HepG2 (cell line): ENCODE measurements around the gene EFNA2. TPM values are rescaled to one million over a fixed set of nuclear protein-coding genes. Genes with fewer than 3 reads are reported as not detected.
A peak's percentile ranks its signal among the peaks of the same experiment; 100 is the strongest.

Experiments used
- EP300 ChIP-seq, 3 experiments: sonication (generic) in 1 of 3; formaldehyde crosslinking in 1 of 3; IDR thresholded peaks; 2 replicates each; pipeline versions ENCODE4 v1.5.1 to v1.6.1; 2011 to 2020; ENCODE audit warnings: low read depth in 2 of 3, low read length in 2 of 3, borderline replicate concordance in 1 of 3, improper control_type of control experiment in 1 of 3, mild to moderate bottlenecking in 1 of 3, missing genetic modification reagents in 1 of 3, moderate library complexity in 1 of 3
- FOXP1 ChIP-seq, 2 experiments: fragments of 450-650 bp in 1 of 2; IDR thresholded peaks; 2 replicates each; pipeline ENCODE4 v1.6.1; 2017 to 2018; ENCODE audit warnings: antibody characterized with exemption in 1 of 2
- GATAD1 ChIP-seq: IDR thresholded peaks from 2 replicates; pipeline ENCODE4 v1.6.1; 2016; ENCODE audit warnings: missing genetic modification reagents, missing compliant biosample characterization
- JUN ChIP-seq: sonication (generic); formaldehyde crosslinking; IDR thresholded peaks from 2 replicates; pipeline ENCODE4 v1.4.0; 2020; ENCODE audit warnings: mild to moderate bottlenecking, missing genetic modification reagents
- LCORL ChIP-seq, 2 experiments: fragments of 450-650 bp in 1 of 2; sonication (generic) in 1 of 2; formaldehyde crosslinking in 1 of 2; IDR thresholded peaks; 2 replicates each; pipeline versions ENCODE4 v1.5.0 to v1.6.1; 2017 to 2020; ENCODE audit warnings: antibody characterized with exemption in 1 of 2, missing genetic modification reagents in 1 of 2
- NR2F6 ChIP-seq, 2 experiments: IDR thresholded peaks; 2 replicates each; pipeline ENCODE4 v1.6.1; 2016; ENCODE audit warnings: antibody characterized with exemption in 1 of 2, mild to moderate bottlenecking in 1 of 2
- PITX1 ChIP-seq: sonication (generic); formaldehyde crosslinking; IDR thresholded peaks from 2 replicates; pipeline ENCODE4 v1.5.1; 2020; ENCODE audit warnings: mild to moderate bottlenecking, missing genetic modification reagents
- SIN3B ChIP-seq: fragments of 150-350 bp; IDR thresholded peaks from 2 replicates; pipeline ENCODE4 v1.6.1; 2014; ENCODE audit warnings: low read length
- SMC3 ChIP-seq: IDR thresholded peaks from 2 replicates; pipeline ENCODE4 v1.6.1; 2011; ENCODE audit warnings: low read length, improper control_type of control experiment
- ZNF460 ChIP-seq: sonication (generic); formaldehyde crosslinking; IDR thresholded peaks from 2 replicates; pipeline ENCODE4 v1.5.1; 2020; ENCODE audit warnings: missing genetic modification reagents, mild to moderate bottlenecking, borderline replicate concordance
- ZNF546 ChIP-seq: sonication (generic); formaldehyde crosslinking; conservative IDR thresholded peaks from 2 replicates; pipeline ENCODE4 v1.8.1; 2023; ENCODE audit warnings: mild to moderate bottlenecking, missing genetic modification reagents
- ZNF713 ChIP-seq: sonication (generic); formaldehyde crosslinking; IDR thresholded peaks from 2 replicates; pipeline ENCODE4 v1.4.0; 2020; ENCODE audit warnings: mild to moderate bottlenecking, missing genetic modification reagents
- ZNF782 ChIP-seq: sonication (generic); formaldehyde crosslinking; IDR thresholded peaks from 2 replicates; pipeline ENCODE4 v1.4.0; 2020; ENCODE audit warnings: missing genetic modification reagents, mild to moderate bottlenecking, borderline replicate concordance
- polyA plus RNA-seq, 8 experiments: library from polyadenylated mRNA; depleted of rRNA in 3 of 8; stranded (reverse) in 7 of 8; unstranded in 1 of 8; fragments of >200 nt; fragmentation: Illumina TruSeq in 4 of 8; extraction: Trizol in 4 of 8; gene quantifications; 2 replicates each; pipeline versions ENCODE4 v1.2.1 to v1.2.3, GENCODE V29; 2011 to 2016; ENCODE audit warnings: low read depth in 4 of 8, missing spikeins in 1 of 8, mixed read lengths in 1 of 8; ENCODE audit not compliant: insufficient read depth in 1 of 8
- total RNA-seq, 5 experiments: library from RNA; depleted of rRNA; stranded (reverse); fragments of >200 nt; fragmentation: Illumina TruSeq; extraction: Trizol; gene quantifications; 2 replicates each; pipeline ENCODE4 v1.2.3, GENCODE V29; 2016; ENCODE audit warnings: low read depth in 1 of 5
- TF ChIP-seq, protein P1 (sequence below): fragments of 450-650 bp; IDR thresholded peaks from 2 replicates; pipeline ENCODE4 v1.6.1; 2016
- TF ChIP-seq, protein P2 (sequence below): sonication (generic); formaldehyde crosslinking; IDR thresholded peaks from 2 replicates; pipeline ENCODE4 v1.4.0; 2020; ENCODE audit warnings: missing genetic modification reagents
- TF ChIP-seq, protein P3 (sequence below): IDR thresholded peaks from 2 replicates; pipeline ENCODE4 v1.6.1; 2016; ENCODE audit warnings: missing genetic modification reagents, missing compliant biosample characterization
- TF ChIP-seq, protein P4 (sequence below): IDR thresholded peaks from 2 replicates; pipeline ENCODE4 v1.6.1; 2016; ENCODE audit warnings: control low read depth
- TF ChIP-seq, protein P5 (sequence below): IDR thresholded peaks from 2 replicates; pipeline ENCODE4 v1.6.1; 2012; ENCODE audit warnings: inconsistent platforms
- TF ChIP-seq, protein P6 (sequence below): sonication (generic); formaldehyde crosslinking; IDR thresholded peaks from 2 replicates; pipeline ENCODE4 v1.5.1; 2020; ENCODE audit warnings: missing genetic modification reagents, mild to moderate bottlenecking, borderline replicate concordance

The EFNA2 gene
- total and polyA plus RNA-seq, 2 of the 13 experiments (the other 11 are each of a cell fraction or from before 2014, with no cell fraction given) = 6.0 to 9.9 TPM

DNA sequence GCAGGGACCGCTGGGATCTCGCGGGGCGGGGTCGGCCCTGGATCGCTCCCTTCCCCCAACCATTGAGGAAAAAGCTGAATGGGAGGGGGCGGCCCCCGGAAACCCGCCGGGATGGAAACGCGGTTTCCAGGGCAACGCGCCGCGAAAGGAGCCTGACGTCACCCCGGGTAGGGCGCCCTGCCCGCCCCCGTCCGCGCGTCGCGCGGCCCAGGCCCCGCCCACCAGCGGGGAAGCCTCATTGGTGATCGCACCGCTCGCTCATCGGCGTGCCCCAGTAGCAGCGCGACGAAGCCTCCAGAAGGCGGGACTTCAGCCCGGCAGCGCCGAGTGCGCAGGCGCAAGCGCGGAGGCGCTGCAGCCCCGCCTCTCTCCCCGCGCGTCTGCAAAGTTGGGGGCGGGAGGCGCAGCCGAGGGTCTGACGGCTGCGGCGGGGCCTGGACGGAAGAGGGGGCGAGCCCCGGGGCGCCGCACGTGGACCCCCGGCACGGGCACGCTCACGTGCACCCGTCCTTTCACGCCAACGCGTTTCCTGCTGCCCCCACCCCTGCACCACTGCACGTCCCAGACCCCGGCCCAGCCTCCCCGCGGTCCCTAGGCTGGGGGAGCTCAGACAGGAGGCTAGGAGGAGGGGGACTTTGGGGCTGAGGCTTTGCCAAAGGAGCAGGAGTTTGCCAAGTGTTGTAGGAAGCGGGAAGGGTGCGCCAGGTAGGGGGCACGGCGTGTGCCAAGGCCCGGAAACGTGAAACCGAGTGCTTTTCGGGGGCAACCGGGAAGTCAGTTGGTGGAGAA is 24.7 kb upstream of the EFNA2 start (continued):
- TF ChIP-seq, protein P1, sequence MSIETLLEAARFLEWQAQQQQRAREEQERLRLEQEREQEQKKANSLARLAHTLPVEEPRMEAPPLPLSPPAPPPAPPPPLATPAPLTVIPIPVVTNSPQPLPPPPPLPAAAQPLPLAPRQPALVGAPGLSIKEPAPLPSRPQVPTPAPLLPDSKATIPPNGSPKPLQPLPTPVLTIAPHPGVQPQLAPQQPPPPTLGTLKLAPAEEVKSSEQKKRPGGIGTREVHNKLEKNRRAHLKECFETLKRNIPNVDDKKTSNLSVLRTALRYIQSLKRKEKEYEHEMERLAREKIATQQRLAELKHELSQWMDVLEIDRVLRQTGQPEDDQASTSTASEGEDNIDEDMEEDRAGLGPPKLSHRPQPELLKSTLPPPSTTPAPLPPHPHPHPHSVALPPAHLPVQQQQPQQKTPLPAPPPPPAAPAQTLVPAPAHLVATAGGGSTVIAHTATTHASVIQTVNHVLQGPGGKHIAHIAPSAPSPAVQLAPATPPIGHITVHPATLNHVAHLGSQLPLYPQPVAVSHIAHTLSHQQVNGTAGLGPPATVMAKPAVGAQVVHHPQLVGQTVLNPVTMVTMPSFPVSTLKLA = peak; percentile 55
- TF ChIP-seq, protein P2, sequence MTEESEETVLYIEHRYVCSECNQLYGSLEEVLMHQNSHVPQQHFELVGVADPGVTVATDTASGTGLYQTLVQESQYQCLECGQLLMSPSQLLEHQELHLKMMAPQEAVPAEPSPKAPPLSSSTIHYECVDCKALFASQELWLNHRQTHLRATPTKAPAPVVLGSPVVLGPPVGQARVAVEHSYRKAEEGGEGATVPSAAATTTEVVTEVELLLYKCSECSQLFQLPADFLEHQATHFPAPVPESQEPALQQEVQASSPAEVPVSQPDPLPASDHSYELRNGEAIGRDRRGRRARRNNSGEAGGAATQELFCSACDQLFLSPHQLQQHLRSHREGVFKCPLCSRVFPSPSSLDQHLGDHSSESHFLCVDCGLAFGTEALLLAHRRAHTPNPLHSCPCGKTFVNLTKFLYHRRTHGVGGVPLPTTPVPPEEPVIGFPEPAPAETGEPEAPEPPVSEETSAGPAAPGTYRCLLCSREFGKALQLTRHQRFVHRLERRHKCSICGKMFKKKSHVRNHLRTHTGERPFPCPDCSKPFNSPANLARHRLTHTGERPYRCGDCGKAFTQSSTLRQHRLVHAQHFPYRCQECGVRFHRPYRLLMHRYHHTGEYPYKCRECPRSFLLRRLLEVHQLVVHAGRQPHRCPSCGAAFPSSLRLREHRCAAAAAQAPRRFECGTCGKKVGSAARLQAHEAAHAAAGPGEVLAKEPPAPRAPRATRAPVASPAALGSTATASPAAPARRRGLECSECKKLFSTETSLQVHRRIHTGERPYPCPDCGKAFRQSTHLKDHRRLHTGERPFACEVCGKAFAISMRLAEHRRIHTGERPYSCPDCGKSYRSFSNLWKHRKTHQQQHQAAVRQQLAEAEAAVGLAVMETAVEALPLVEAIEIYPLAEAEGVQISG = peak; percentile 29; the same call in 1 of the 2 replicates
- TF ChIP-seq, protein P3, sequence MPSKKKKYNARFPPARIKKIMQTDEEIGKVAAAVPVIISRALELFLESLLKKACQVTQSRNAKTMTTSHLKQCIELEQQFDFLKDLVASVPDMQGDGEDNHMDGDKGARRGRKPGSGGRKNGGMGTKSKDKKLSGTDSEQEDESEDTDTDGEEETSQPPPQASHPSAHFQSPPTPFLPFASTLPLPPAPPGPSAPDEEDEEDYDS (CRISPR knock-in tag) = peak; percentile 67
- TF ChIP-seq PITX1 (CRISPR knock-in tag) (no peak), SIN3B (0 out of 2 replicates have a peak, but pooled peaks have one; percentile 31), LCORL (IDR thresholded peaks at IDR 0.05) (no peak), LCORL (CRISPR knock-in tag; IDR thresholded peaks at IDR 0.05) (peak; percentile 1), NR2F6 (IDR thresholded peaks at IDR 0.05) (no peak), NR2F6 (CRISPR knock-in tag; IDR thresholded peaks at IDR 0.05) (0 out of 2 replicates have a peak, but pooled peaks have one; percentile 3), GATAD1 (CRISPR knock-in tag) (peak; percentile 37; the same call in 1 of the 2 replicates), ZNF460 (CRISPR knock-in tag) (no peak), ZNF713 (no peak), FOXP1 (IDR thresholded peaks at IDR 0.05) (no peak), FOXP1 (CRISPR knock-in tag; IDR thresholded peaks at IDR 0.05) (0 out of 2 replicates have a peak, but pooled peaks have one; percentile 2), ZNF546 (CRISPR knock-in tag) (0 out of 2 replicates have a peak, but pooled peaks have one; percentile 56), EP300 (IDR thresholded peaks at IDR 0.05; ENCODE audit: low read depth in 2 of 2, low read length in 2 of 2) (0 out of 4 replicates have a peak, but pooled peaks of 1 of the 2 experiments have one; percentile 24), EP300 (CRISPR knock-in tag; IDR thresholded peaks at IDR 0.05; ENCODE audit: borderline replicate concordance) (no peak), ZNF782 (0 out of 2 replicates have a peak, but pooled peaks have one; percentile 77), JUN (CRISPR knock-in tag) (peak; percentile 55; the same call in 1 of the 2 replicates), SMC3 (no peak)
- TF ChIP-seq, protein P4, sequence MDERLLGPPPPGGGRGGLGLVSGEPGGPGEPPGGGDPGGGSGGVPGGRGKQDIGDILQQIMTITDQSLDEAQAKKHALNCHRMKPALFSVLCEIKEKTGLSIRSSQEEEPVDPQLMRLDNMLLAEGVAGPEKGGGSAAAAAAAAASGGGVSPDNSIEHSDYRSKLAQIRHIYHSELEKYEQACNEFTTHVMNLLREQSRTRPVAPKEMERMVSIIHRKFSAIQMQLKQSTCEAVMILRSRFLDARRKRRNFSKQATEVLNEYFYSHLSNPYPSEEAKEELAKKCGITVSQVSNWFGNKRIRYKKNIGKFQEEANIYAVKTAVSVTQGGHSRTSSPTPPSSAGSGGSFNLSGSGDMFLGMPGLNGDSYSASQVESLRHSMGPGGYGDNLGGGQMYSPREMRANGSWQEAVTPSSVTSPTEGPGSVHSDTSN = peak; percentile 92
- TF ChIP-seq, protein P5, sequence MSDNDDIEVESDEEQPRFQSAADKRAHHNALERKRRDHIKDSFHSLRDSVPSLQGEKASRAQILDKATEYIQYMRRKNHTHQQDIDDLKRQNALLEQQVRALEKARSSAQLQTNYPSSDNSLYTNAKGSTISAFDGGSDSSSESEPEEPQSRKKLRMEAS = peak; percentile 35; the same call in 1 of the 2 replicates
- TF ChIP-seq, protein P6, sequence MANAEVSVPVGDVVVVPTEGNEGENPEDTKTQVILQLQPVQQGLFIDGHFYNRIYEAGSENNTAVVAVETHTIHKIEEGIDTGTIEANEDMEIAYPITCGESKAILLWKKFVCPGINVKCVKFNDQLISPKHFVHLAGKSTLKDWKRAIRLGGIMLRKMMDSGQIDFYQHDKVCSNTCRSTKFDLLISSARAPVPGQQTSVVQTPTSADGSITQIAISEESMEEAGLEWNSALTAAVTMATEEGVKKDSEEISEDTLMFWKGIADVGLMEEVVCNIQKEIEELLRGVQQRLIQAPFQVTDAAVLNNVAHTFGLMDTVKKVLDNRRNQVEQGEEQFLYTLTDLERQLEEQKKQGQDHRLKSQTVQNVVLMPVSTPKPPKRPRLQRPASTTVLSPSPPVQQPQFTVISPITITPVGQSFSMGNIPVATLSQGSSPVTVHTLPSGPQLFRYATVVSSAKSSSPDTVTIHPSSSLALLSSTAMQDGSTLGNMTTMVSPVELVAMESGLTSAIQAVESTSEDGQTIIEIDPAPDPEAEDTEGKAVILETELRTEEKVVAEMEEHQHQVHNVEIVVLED = peak; percentile 74
